ENCODE measurements around the gene PPEF1. TPM values are rescaled to one million over a fixed set of nuclear protein-coding genes. Genes with fewer than 3 reads are reported as not detected.
A peak's percentile ranks its signal among the peaks of the same experiment; 100 is the strongest.

The PPEF1 gene
- total and polyA plus RNA-seq, 2 of the 8 experiments (the other 6 are each of a cell fraction or from before 2014, with no cell fraction given), result 0.08 to 0.30 TPM

GRCh38 chrX:18725310-18725943, 18.0 kb downstream of the PPEF1 start:
- no peak overlapping the region for H2BK120ac ChIP-seq (replicated peaks; ENCODE audit: low read depth, low read length)
- no peak overlapping the region for H3K4ac ChIP-seq (replicated peaks; ENCODE audit: insufficient read length, low read depth, low read length)
- no peak overlapping the region for H3K4me2 ChIP-seq (ENCODE audit: insufficient read depth in 1 of 2, low read depth in 2 of 2, low read length in 2 of 2)
- no peak overlapping the region for H2BK20ac ChIP-seq (ENCODE audit: low read length)
- no peak overlapping the region for H2BK15ac ChIP-seq (ENCODE audit: low read length)
- H2AK5ac ChIP-seq (ENCODE audit: low read depth, low read length), result no peak overlapping the region
- no peaks in the 10 kb centered on the region for H3K4me1 ChIP-seq (replicated peaks in 1 of 4; ENCODE audit: control insufficient read depth in 3 of 4, insufficient read depth in 4 of 4, low read length in 3 of 4)
- 86% methylated on average over 4 of the region's 8 CpGs; no CpG with 5 or more reads in 1 of the 2 experiments for WGBS, 2 experiments (ENCODE audit: extremely low coverage in 1 of 2, insufficient coverage in 1 of 2, insufficient read length in 1 of 2, insufficient replicate concordance in 2 of 2, low coverage in 1 of 2, low lambda C conversion rate in 2 of 2, missing lambda C conversion rate in 1 of 2)
- H3K18ac ChIP-seq (ENCODE audit: extremely low read depth, low read length), result no peak overlapping the region
- DNase-seq (ENCODE audit: low read depth in 1 of 2, low spot score in 2 of 2) (no peak), FAIRE-seq (no peak)
- no peak overlapping the region for H4K91ac ChIP-seq (replicated peaks; ENCODE audit: insufficient read length, low read length)
- H3K27ac ChIP-seq (ENCODE audit: low read depth, low read length), result no peak overlapping the region
- no peaks in the 10 kb centered on the region for H4K20me1 ChIP-seq (replicated peaks in 1 of 2; ENCODE audit: control insufficient read depth in 1 of 2, insufficient read depth in 2 of 2, low read length in 2 of 2)
- H4K8ac ChIP-seq (ENCODE audit: extremely low read depth, insufficient read depth, low read length), result no peak overlapping the region
- H4K5ac ChIP-seq (ENCODE audit: insufficient read length, low read depth, low read length), result no peak overlapping the region
- no peak overlapping the region for H3K56ac ChIP-seq (replicated peaks; ENCODE audit: insufficient read length, low read depth, low read length)
- no peak overlapping the region for H3K23ac ChIP-seq (ENCODE audit: insufficient read length)
- no peaks in the 10 kb centered on the region for H3K79me1 ChIP-seq (ENCODE audit: low read depth, low read length)
- no peak overlapping the region for H2BK5ac ChIP-seq (ENCODE audit: low read depth, low read length)
- CTCF ChIA-PET (ENCODE audit: partially characterized antibody), result no interaction called here
- POLR2A ChIA-PET (ENCODE audit: partially characterized antibody), result no interaction called here
- no peak overlapping the region for H2BK12ac ChIP-seq (ENCODE audit: low read depth, low read length)
- H3K14ac ChIP-seq (ENCODE audit: insufficient read length), result no peak overlapping the region
- 0 out of 2 replicates have a peak overlapping the region, but pooled peaks have one; percentile 53 for H2AFZ ChIP-seq (ENCODE audit: low read length)
- no peaks in the 10 kb centered on the region for H3K9me3 ChIP-seq (ENCODE audit: insufficient read depth in 2 of 2, low read depth in 1 of 2, low read length in 1 of 2)
- H3K9ac ChIP-seq (replicated peaks in 1 of 4; ENCODE audit: extremely low read depth in 1 of 4, low read depth in 3 of 4, low read length in 3 of 4), result no peak overlapping the region
- H3K36me3 ChIP-seq (ENCODE audit: control insufficient read depth in 2 of 4, insufficient read depth in 4 of 4, low read length in 3 of 4), result no peaks in the 10 kb centered on the region
- H3K23me2 ChIP-seq (ENCODE audit: low read depth, low read length), result no peaks in the 10 kb centered on the region
- no peaks in the 10 kb centered on the region for H3K27me3 ChIP-seq (replicated peaks in 1 of 4; ENCODE audit: control insufficient read depth in 3 of 4, extremely low read depth in 1 of 4, insufficient read depth in 3 of 4, low read length in 3 of 4)
- no peaks in the 10 kb centered on the region for H3K79me2 ChIP-seq (ENCODE audit: control insufficient read depth in 1 of 2, insufficient read depth in 2 of 2, low read length in 2 of 2)
- no peak overlapping the region for H3K4me3 ChIP-seq (ENCODE audit: extremely low read depth in 1 of 4, insufficient read depth in 2 of 4, low read depth in 3 of 4, low read length in 4 of 4)
- TF ChIP-seq POLR2A (IDR thresholded peaks at IDR 0.05; ENCODE audit: control extremely low read depth in 1 of 2, low read depth in 2 of 2, low read length in 2 of 2), result no peak
- no peak for TF ChIP-seq CTCF (IDR thresholded peaks at IDR 0.05; ENCODE audit: control extremely low read depth in 1 of 3, insufficient read depth in 1 of 3, low read depth in 1 of 3, low read length in 3 of 3)
- no peak for TF ChIP-seq SP2 (IDR thresholded peaks at IDR 0.05; ENCODE audit: low read length)

All from H1 (cell line).